Neural progenitor cell (in vitro differentiated cells): ENCODE data around the gene TRIP13.

ENCODE experiments used
- CTCF ChIP-seq: fragments of 200-600 bp; sonication (generic); IDR thresholded peaks from 2 replicates; pipeline ENCODE4 v1.5.1; 2017; ENCODE audit warnings: antibody characterized with exemption, mild to moderate bottlenecking
- EZH2 ChIP-seq: fragments of 200-600 bp; sonication (generic); IDR thresholded peaks from 2 replicates; pipeline ENCODE4 v1.6.1; 2017; ENCODE audit warnings: antibody characterized with exemption, mild to moderate bottlenecking, moderate library complexity
- EZH2phosphoT487 ChIP-seq: fragments of 200-600 bp; sonication (generic); IDR thresholded peaks from 2 replicates; pipeline ENCODE4 v1.6.1; 2017; ENCODE audit warnings: antibody characterized with exemption

GRCh38 chr5:919356-920000 lies 26.8 kb downstream of the TRIP13 start:
- TF ChIP-seq CTCF (no peak), EZH2 (no peak), EZH2phosphoT487 (no peak)
